Activated CD4-positive, alpha-beta T cell treated with anti-CD3 and anti-CD28 coated beads, Interleukin-2, amount 10 ng/mL, durations not matched to agents 24 days and 14 days (primary cell): ENCODE data around the gene FNDC3B. TPM values are rescaled to one million over a fixed set of nuclear protein-coding genes. Genes with fewer than 3 reads are reported as not detected.
A peak's percentile ranks its signal among the peaks of the same experiment; 100 is the strongest.

Experiments used
- DNase-seq: peaks from one replicate; pipeline ENCODE4 v3.0.0; 2022
- H3K27ac Mint-ChIP-seq: one replicate; pipeline ENCODE4 v1.8.0; 2022; ENCODE audit warnings: mild to moderate bottlenecking, mixed read lengths
- H3K27me3 Mint-ChIP-seq: one replicate; pipeline ENCODE4 v1.8.0; 2022; ENCODE audit warnings: mixed read lengths
- H3K36me3 Mint-ChIP-seq: one replicate; pipeline ENCODE4 v1.8.0; 2022; ENCODE audit warnings: low read depth, mild to moderate bottlenecking, mixed read lengths
- H3K4me1 Mint-ChIP-seq: one replicate; pipeline ENCODE4 v1.8.0; 2021; ENCODE audit warnings: mixed read lengths
- H3K4me3 Mint-ChIP-seq: one replicate; pipeline ENCODE4 v1.8.0; 2022; ENCODE audit warnings: mild to moderate bottlenecking, moderate library complexity, mixed read lengths
- H3K9me3 Mint-ChIP-seq: one replicate; pipeline ENCODE4 v1.8.0; 2021; ENCODE audit warnings: mixed read lengths
- intact Hi-C: fragments of 100-400 bp; cut with micrococcal nuclease; formaldehyde crosslinking; loops from one replicate; pipeline ENCODE4 v1.15.1; 2023
- total RNA-seq: library from RNA; stranded (reverse); gene quantifications from 2 replicates; pipeline ENCODE4 v1.2.3, GENCODE V29; 2022

The FNDC3B gene
- total RNA-seq, 1 donor from 2014 or later = 19.6 TPM

GRCh38 chr3:172132721-172133311, 93.4 kb downstream of the FNDC3B start:
- Mint-ChIP-seq H3K27ac (no peak overlapping the region), H3K4me1 (peaks cover 64% of the 10 kb centered on the region), H3K9me3 (peaks cover 8% of the 10 kb centered on the region), H3K27me3 (no peaks in the 10 kb centered on the region), H3K36me3 (peaks cover 24% of the 10 kb centered on the region), H3K4me3 (no peak overlapping the region)
- DNase-seq = no peak
- intact Hi-C loops = loop anchor here (5.0 kb wide), 2 partner anchors 36 to 286 kb away; no protein-coding TSS in a partner anchor

GRCh38 chr3:172133838-172134237, 94.5 kb downstream of the FNDC3B start:
- Mint-ChIP-seq H3K36me3 (peaks cover 23% of the 10 kb centered on the region), H3K4me1 (peaks cover 67% of the 10 kb centered on the region), H3K27ac (peak overlapping the region; percentile 25), H3K27me3 (no peaks in the 10 kb centered on the region), H3K4me3 (peak overlapping the region; percentile 13), H3K9me3 (peaks cover 5% of the 10 kb centered on the region)
- DNase-seq = no peak
- intact Hi-C loops = loop anchor here (1.0 to 5.0 kb wide), 3 partner anchors 27 to 287 kb away; no protein-coding TSS in a partner anchor

GRCh38 chr3:172134352-172134751, 95.0 kb downstream of the FNDC3B start:
- peaks cover 5% of the 10 kb centered on the region for H3K9me3 Mint-ChIP-seq
- peak overlapping the region; percentile 25 for H3K27ac Mint-ChIP-seq
- DNase-seq = no peak
- peaks cover 64% of the 10 kb centered on the region for H3K4me1 Mint-ChIP-seq
- H3K4me3 Mint-ChIP-seq = peak overlapping the region; percentile 13
- intact Hi-C loops = loop anchor here (1.0 to 5.0 kb wide), 3 partner anchors 27 to 287 kb away; no protein-coding TSS in a partner anchor
- H3K27me3 Mint-ChIP-seq = no peaks in the 10 kb centered on the region
- peaks cover 22% of the 10 kb centered on the region for H3K36me3 Mint-ChIP-seq

- Mint-ChIP-seq H3K27ac (no peak overlapping the region), H3K4me3 (no peak overlapping the region), H3K27me3 (no peaks in the 10 kb centered on the region), H3K4me1 (peaks cover 57% of the 10 kb centered on the region), H3K9me3 (peaks cover 4% of the 10 kb centered on the region), H3K36me3 (peaks cover 17% of the 10 kb centered on the region)
- no peak for DNase-seq
- intact Hi-C loops = loop anchor here (5.0 kb wide), 1 partner anchor 98 kb away; the partner anchor contains the start of gene FNDC3B
These were observed 95.8 kb downstream of the FNDC3B start for GRCh38 chr3:172135185-172135584.

GRCh38 chr3:172135820-172136219, 96.4 kb downstream of the FNDC3B start:
- DNase-seq = no peak
- no peak overlapping the region for H3K4me3 Mint-ChIP-seq
- peaks cover 13% of the 10 kb centered on the region for H3K36me3 Mint-ChIP-seq
- peaks cover 57% of the 10 kb centered on the region for H3K4me1 Mint-ChIP-seq
- intact Hi-C loops = loop anchor here (5.0 kb wide), 1 partner anchor 99 kb away; the partner anchor contains the start of gene FNDC3B
- no peaks in the 10 kb centered on the region for H3K9me3 Mint-ChIP-seq
- no peaks in the 10 kb centered on the region for H3K27me3 Mint-ChIP-seq
- H3K27ac Mint-ChIP-seq = peak overlapping the region; percentile 11

GRCh38 chr3:172136330-172136729, 97.0 kb downstream of the FNDC3B start:
- H3K4me3 Mint-ChIP-seq = no peak overlapping the region
- peaks cover 57% of the 10 kb centered on the region for H3K4me1 Mint-ChIP-seq
- H3K9me3 Mint-ChIP-seq = no peaks in the 10 kb centered on the region
- H3K27me3 Mint-ChIP-seq = no peaks in the 10 kb centered on the region
- DNase-seq = no peak
- intact Hi-C loops = loop anchor here (5.0 kb wide), 1 partner anchor 99 kb away; the partner anchor contains the start of gene FNDC3B
- H3K36me3 Mint-ChIP-seq = peaks cover 13% of the 10 kb centered on the region
- no peak overlapping the region for H3K27ac Mint-ChIP-seq

GRCh38 chr3:172137287-172138192, 98.2 kb downstream of the FNDC3B start:
- H3K4me3 Mint-ChIP-seq = peak overlapping the region; percentile 1
- peaks cover 54% of the 10 kb centered on the region for H3K4me1 Mint-ChIP-seq
- H3K9me3 Mint-ChIP-seq = no peaks in the 10 kb centered on the region
- H3K27ac Mint-ChIP-seq = peak overlapping the region; percentile 45
- intact Hi-C loops = loop anchor here (2.0 to 5.0 kb wide), 2 partner anchors 31 to 100 kb away; partner anchors contain the start of gene FNDC3B
- no peaks in the 10 kb centered on the region for H3K27me3 Mint-ChIP-seq
- no peak for DNase-seq
- peaks cover 12% of the 10 kb centered on the region for H3K36me3 Mint-ChIP-seq

- Mint-ChIP-seq H3K4me1 (peaks cover 52% of the 10 kb centered on the region), H3K4me3 (peak overlapping the region; percentile 1), H3K27ac (peak overlapping the region; percentile 45), H3K27me3 (no peaks in the 10 kb centered on the region), H3K9me3 (no peaks in the 10 kb centered on the region), H3K36me3 (peaks cover 12% of the 10 kb centered on the region)
- intact Hi-C loops = loop anchor here (2.0 to 5.0 kb wide), 2 partner anchors 31 to 101 kb away; partner anchors contain the start of gene FNDC3B
- no peak for DNase-seq
These were observed 98.8 kb downstream of the FNDC3B start for GRCh38 chr3:172138193-172138537.

- DNase-seq = peak; percentile 74
- Mint-ChIP-seq H3K9me3 (no peaks in the 10 kb centered on the region), H3K4me3 (peak overlapping the region; percentile 26), H3K4me1 (peaks cover 47% of the 10 kb centered on the region), H3K27me3 (no peaks in the 10 kb centered on the region), H3K27ac (peak overlapping the region; percentile 67), H3K36me3 (peaks cover 7% of the 10 kb centered on the region)
- intact Hi-C loops = loop anchor here (2.0 to 5.0 kb wide), 2 partner anchors 32 to 102 kb away; partner anchors contain the start of gene FNDC3B
These were observed 99.6 kb downstream of the FNDC3B start for GRCh38 chr3:172138792-172139507.

GRCh38 chr3:172139528-172140276, 100.3 kb downstream of the FNDC3B start:
- Mint-ChIP-seq H3K4me1 (peaks cover 46% of the 10 kb centered on the region), H3K9me3 (no peaks in the 10 kb centered on the region), H3K27me3 (no peaks in the 10 kb centered on the region), H3K36me3 (peaks cover 4% of the 10 kb centered on the region), H3K4me3 (no peak overlapping the region), H3K27ac (no peak overlapping the region)
- DNase-seq = no peak
- intact Hi-C loops = loop anchor here (2.0 to 5.0 kb wide), 2 partner anchors 33 to 102 kb away; partner anchors contain the start of gene FNDC3B

- no peaks in the 10 kb centered on the region for H3K9me3 Mint-ChIP-seq
- H3K4me3 Mint-ChIP-seq = no peak overlapping the region
- DNase-seq = peak; percentile 57
- H3K27ac Mint-ChIP-seq = peak overlapping the region; percentile 21
- no peaks in the 10 kb centered on the region for H3K27me3 Mint-ChIP-seq
- H3K4me1 Mint-ChIP-seq = peaks cover 46% of the 10 kb centered on the region
- H3K36me3 Mint-ChIP-seq = peaks cover 4% of the 10 kb centered on the region
- intact Hi-C loops = no loop called here
These were observed 101.4 kb downstream of the FNDC3B start for GRCh38 chr3:172140499-172141391.
